ENCODE data around the gene SCT. TPM values are rescaled to one million over a fixed set of nuclear protein-coding genes. Genes with fewer than 3 reads are reported as not detected.

The SCT gene
- total and polyA plus RNA-seq, 2 experiments from 2014 or later = 2.6 TPM; not detected in 1

GRCh38 chr11:621838-622237 lies 5.1 kb downstream of the SCT start:
- Histone ChIP-seq H4K20me1 (replicated peaks; ENCODE audit: insufficient read depth) (no peaks in the 10 kb centered on the region), H3F3A (replicated peaks; ENCODE audit: low read depth) (no peaks in the 10 kb centered on the region), H3K9me2 (ENCODE audit: insufficient read depth) (no peaks in the 10 kb centered on the region), H3K36me3 (ENCODE audit: insufficient read depth) (no peaks in the 10 kb centered on the region), H3K4me3 (no peak overlapping the region), H3K4me1 (ENCODE audit: insufficient read depth) (no peaks in the 10 kb centered on the region), H2AFZ (no peak overlapping the region), H3K79me2 (replicated peaks; ENCODE audit: insufficient read depth) (no peaks in the 10 kb centered on the region), H3K27ac (ENCODE audit: low read depth) (no peak overlapping the region), H3K27me3 (ENCODE audit: insufficient read depth) (peaks cover 10% of the 10 kb centered on the region; the same call in 1 of the 2 replicates), H3K4me2 (no peak overlapping the region)
- Mint-ChIP-seq H3K4me1 (no peaks in the 10 kb centered on the region), H3K27me3 (ENCODE audit: insufficient read depth, low read depth, poor library complexity) (peaks cover 12% of the 10 kb centered on the region), H3K36me3 (ENCODE audit: low read depth) (no peaks in the 10 kb centered on the region), H3K4me3 (no peak overlapping the region), H3K9me3 (no peaks in the 10 kb centered on the region), H3K27ac (no peak overlapping the region)
- TF ChIP-seq ZNF331 (CRISPR knock-in tag; IDR thresholded peaks at IDR 0.05; ENCODE audit: low read depth) (no peak), POLR2AphosphoS5 (IDR thresholded peaks at IDR 0.05; ENCODE audit: low read depth) (no peak), CTCF (conservative IDR thresholded peaks at IDR 0.05; ENCODE audit: low read depth in 2 of 2) (no peak), CREB1 (CRISPR knock-in tag; IDR thresholded peaks at IDR 0.05; ENCODE audit: low read depth) (no peak)
- ATAC-seq (no peak), DNase-seq (ENCODE audit: low spot score) (no peak)

- no peaks in the 10 kb centered on the region for H4K20me1 ChIP-seq (replicated peaks; ENCODE audit: insufficient read depth)
- no peak for DNase-seq (ENCODE audit: low spot score)
- peaks cover 4% of the 10 kb centered on the region; the same call in 1 of the 2 replicates for H3F3A ChIP-seq (replicated peaks; ENCODE audit: low read depth)
- Mint-ChIP-seq H3K27ac (no peak overlapping the region), H3K4me1 (no peaks in the 10 kb centered on the region), H3K4me3 (no peak overlapping the region), H3K27me3 (ENCODE audit: insufficient read depth, low read depth, poor library complexity) (peaks cover 11% of the 10 kb centered on the region), H3K9me3 (no peaks in the 10 kb centered on the region), H3K36me3 (ENCODE audit: low read depth) (no peaks in the 10 kb centered on the region)
- H3K9me2 ChIP-seq (ENCODE audit: insufficient read depth) = no peaks in the 10 kb centered on the region
- H3K27me3 ChIP-seq (ENCODE audit: insufficient read depth) = peaks cover 5% of the 10 kb centered on the region; the same call in 1 of the 2 replicates
- no peaks in the 10 kb centered on the region for H3K79me2 ChIP-seq (replicated peaks; ENCODE audit: insufficient read depth)
- no peak overlapping the region for H3K27ac ChIP-seq (ENCODE audit: low read depth)
- H3K4me3 ChIP-seq = no peak overlapping the region
- no peak overlapping the region for H3K4me2 ChIP-seq
- ATAC-seq = no peak
- H3K4me1 ChIP-seq (ENCODE audit: insufficient read depth) = peaks cover 6% of the 10 kb centered on the region; the same call in 1 of the 2 replicates
- H3K36me3 ChIP-seq (ENCODE audit: insufficient read depth) = no peaks in the 10 kb centered on the region
- H2AFZ ChIP-seq = no peak overlapping the region
- TF ChIP-seq ETS1 (IDR thresholded peaks at IDR 0.05) (no peak), STAT1 (IDR thresholded peaks at IDR 0.05; ENCODE audit: unreplicated experiment) (no peak), ZNF462 (CRISPR knock-in tag; IDR thresholded peaks at IDR 0.05) (no peak), ZNF331 (CRISPR knock-in tag; IDR thresholded peaks at IDR 0.05; ENCODE audit: low read depth) (no peak), CTCF (conservative IDR thresholded peaks at IDR 0.05; ENCODE audit: low read depth in 2 of 2) (no peak), POLR2AphosphoS5 (IDR thresholded peaks at IDR 0.05; ENCODE audit: low read depth) (no peak), ZNF114 (CRISPR knock-in tag; IDR thresholded peaks at IDR 0.05) (no peak)
Observed at GRCh38 chr11:620935-621814, 5.8 kb downstream of the SCT start.

Measured in GM23338 (cell line).